ENCODE measurements around the gene CTPS2.
"Not testable (repeated sequence)": the region's sequence is repeated elsewhere in the genome, so short reads cannot be mapped to it uniquely, and the experiment has no call there.

Gene CTPS2

GRCh38 chrX:16654093-16654492, 58.4 kb downstream of the CTPS2 start:
- no peak for DNase-seq (ENCODE audit: low spot score)

DNA sequence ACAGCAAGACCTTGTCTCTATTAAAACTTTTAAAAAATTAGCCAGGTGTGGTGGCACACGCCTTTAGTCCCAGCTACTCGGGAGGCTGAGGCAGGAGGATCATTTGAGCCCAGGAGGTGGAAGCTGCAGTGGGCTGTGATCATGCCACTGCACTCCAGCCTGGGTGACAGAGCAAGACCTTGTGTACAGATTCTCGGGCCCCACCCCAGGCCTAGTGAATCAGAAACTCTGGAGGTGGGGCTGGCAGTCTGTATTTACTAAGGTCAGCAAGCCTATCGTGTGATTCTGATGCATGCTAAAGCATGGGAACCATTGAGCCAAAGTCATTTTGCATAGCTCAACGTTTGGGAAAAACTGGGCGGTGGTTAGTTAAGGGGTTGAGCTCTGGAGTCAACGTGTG, 59.0 kb downstream of the CTPS2 start:
- DNase-seq (ENCODE audit: low spot score): no peak

DNA sequence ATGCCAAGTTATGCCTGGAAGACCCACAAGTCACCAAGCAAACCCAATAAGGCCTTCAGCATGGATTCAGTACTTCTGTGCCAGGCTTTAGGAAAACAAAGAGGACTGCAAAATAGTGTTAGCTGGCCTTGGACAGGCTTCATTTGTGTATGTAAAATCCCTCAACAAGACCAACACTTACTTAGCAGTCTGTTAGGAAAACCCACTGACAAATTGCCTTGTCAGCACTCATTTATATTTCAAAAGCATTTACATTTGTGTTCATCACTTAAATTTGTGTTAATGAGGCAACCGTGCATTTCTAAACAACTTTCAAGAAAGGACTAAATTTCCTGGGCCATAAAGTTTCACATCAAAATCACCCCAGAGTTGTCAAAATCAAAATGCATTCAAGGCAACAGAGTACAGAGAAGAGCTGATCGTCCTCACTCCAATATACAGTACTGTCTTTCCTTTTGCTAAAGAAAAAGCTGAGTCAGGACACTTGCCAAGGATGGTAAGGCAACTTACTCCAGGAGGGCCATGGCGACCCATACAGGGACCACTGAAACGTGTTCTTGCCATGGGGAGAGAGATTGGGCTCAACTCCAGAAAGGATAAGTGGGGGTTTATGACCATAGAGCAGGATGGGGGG, 61.0 kb downstream of the CTPS2 start:
- no peak for DNase-seq (ENCODE audit: low spot score)

DNA sequence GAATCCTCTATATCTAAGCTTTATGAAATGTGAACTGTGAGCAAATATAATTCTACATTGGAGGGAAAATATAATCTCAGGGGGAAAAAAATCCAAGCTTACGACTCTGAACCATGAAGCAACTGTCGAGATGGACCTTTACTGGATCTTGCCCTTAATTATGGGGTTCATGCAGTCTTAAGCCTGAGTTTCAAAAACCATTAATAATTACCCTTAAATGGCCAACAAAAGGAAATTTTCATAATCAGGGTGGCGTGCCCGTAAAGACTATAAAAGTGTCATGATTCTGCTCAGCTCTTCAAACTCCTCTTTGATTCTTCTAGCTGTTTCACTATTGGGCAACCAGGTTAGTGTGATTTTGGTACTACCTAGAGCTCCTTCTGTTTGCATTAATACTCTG, 62.6 kb downstream of the CTPS2 start, which contains the start of gene S100G:
S100G (plus strand) TSS at position 301 of the 400 bp plus-strand sequence. CDS start 849 bp downstream, outside the sequence.
- DNase-seq (ENCODE audit: low spot score): no peak

DNA sequence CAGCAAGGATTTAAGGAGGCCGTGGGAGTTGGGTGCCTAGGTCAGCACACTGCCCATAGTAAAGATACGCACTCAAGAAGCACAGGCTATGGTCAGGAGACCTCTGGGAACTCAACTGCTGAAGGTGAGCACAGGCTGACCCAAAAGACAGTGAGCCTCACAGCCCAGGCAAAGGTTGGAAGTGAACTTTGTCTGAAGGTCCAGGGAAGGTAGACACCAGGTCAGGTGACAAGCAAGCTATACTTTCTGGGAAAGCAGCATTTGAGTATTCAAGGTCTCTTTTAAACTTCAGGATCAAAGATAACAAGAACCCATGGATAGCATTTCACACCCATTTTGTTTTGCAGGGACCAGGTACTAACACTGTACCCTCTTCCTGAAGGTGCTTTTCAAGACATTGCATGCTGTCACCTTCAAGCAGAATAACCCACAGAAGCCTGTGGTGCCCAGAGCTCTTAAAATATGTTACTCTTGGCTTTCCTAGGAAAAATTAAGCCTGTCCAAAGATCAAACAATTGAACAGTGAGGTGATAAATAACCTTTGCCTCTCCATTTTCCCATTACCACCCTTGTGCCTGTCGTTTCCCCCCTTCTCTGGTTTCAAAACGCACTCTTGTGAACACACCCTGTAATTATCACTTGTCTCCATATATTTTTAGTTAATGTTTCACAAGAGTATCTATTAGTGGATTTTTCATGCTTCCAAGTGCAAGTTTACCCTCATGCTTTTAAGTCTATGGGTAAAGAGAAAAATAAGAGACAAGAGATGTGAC, 65.9 kb downstream of the CTPS2 start:
- DNase-seq (ENCODE audit: low spot score): no peak

DNA sequence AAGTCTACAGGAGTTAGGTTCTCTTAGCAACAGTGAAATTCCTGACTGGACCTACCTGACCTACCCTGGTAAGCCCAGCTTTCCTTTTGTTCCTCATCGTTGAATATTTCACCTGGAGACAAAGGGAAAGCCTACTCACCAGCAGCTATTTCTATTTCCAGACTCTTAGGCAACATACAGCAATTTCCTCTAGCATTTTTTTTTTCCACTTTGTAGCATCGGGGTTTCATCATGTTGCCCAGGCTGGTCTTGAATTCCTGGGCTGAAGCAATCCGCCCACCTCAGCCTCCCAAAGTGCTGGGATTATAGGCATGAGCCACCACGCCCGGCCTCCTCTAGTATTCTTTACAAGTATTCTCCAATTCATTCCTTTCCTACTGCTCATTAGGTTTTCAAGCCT, 69.3 kb downstream of the CTPS2 start:
- no peak for DNase-seq (ENCODE audit: low spot score)

DNA sequence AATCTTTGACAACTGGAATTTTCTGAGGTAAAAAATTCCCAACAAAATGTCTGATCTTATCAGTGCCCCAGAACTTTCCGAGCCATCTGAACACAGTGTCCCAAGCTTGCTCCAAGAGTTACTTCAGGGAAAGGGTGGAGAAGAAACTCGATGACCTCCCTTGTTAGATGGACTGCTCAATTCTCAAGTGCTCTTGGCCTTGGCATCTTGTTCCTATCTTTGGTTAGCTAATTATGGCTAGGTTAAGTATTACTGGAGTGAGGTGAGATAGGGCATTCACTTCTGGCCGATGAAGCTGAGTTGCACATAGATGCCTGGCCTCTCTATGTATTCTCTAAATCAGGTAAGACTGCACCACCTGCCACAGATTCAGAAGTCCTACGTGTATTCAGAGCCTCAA, 71.6 kb downstream of the CTPS2 start:
- DNase-seq (ENCODE audit: low spot score): no peak

DNA sequence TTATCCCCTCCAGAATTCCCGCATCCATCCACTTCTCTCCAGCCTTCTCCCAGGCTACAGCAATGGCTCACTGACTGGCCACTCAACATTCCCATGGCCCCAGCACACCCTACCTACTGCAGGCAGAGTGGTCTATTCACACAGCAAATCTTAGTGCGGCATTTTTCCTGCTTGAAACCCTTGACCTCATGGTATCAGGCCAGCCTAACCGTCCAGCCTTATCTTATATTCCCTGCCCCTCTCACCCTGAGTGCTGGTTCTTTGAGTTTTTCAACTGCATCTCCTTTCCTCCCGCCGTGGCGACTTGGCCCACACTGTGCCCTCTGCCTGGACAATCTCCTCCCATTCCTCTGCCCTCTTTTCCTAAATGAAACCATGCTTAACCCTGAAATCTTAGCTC, 72.5 kb downstream of the CTPS2 start:
- no peak for DNase-seq (ENCODE audit: low spot score)

- no peak for DNase-seq (ENCODE audit: low spot score)
Measured at GRCh38 chrX:16638533-16638932, 73.9 kb downstream of the CTPS2 start.

DNA sequence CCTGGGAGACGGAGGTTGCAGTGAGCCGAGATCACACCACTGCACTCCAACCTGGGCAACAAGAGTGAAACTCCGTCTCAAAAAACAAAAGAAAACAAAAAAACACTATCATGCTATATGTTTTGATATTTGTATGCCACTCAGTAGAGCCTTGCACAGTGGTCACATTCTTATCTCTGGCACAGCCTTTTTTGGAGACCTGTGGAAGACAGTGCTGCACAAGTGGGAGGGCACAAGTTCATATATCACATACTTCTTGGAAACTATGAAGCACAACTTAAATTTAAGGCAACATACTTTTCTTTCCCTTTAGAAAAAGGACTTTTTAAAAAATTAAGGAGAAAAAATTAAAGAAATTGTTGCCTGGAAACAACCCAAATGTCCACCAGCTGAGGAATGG, 76.9 kb downstream of the CTPS2 start:
- no peak for DNase-seq (ENCODE audit: low spot score)

GRCh38 chrX:16635040-16635439, 77.4 kb downstream of the CTPS2 start:
- no peak for DNase-seq (ENCODE audit: low spot score)

- DNase-seq (ENCODE audit: low spot score): peak; percentile 24
Measured at GRCh38 chrX:16633754-16634153, 78.7 kb downstream of the CTPS2 start.

- no peak for DNase-seq (ENCODE audit: low spot score)
Measured at GRCh38 chrX:16629909-16630308, 82.6 kb downstream of the CTPS2 start.

DNA sequence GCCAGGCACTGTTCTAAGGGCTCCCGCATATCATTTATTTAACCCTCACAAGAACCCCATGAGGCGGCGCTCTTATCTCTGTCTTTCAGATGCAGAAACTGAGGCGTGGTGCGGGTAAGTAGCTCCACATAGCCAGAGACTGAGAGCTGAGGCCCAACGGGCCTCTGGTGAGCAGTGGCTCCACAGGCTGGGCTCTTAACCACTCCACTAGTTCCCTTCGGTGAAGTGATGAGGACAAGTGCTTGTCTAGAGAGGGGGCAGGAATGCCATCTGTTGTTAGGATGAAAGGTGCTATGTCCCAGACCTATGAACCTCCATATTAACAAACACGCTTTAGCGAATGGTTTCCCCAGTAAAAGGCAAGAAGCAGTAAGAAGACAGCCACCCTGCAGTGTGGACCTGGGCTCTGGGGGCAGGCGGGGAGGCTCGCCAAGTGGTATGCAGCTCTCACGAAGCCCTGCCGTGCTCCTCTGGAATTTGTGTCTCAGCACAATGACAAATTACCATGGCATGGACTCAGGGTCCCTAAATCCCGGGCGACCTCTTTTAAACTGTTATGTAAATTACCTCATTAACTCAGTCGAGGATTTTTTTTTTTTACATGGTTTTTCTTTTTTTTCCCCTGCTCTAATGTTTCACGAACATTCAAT, 83.4 kb downstream of the CTPS2 start:
- DNase-seq (ENCODE audit: low spot score): no peak

DNA sequence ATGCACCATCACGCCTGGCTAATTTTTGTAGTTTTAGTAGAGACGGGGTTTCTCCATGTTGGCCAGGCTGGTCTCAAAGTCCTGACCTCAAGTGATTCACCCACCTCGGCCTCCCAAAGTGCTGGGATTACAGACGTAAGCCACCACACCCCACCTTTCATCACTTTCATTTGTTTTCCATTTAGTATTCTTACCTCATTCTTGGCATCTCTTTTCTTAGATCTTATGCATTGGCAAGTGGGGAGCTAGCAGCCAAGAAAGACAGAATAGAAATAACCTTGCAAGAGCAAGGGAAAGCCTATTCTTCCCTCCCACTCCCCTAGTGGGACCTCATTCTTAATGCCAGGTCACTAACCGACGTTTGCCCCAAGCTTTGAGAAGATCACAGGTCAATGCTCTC, 84.0 kb downstream of the CTPS2 start:
- not testable (repeated sequence) for DNase-seq (ENCODE audit: low spot score)

GRCh38 chrX:16619024-16619423, 93.4 kb downstream of the CTPS2 start:
- no peak for DNase-seq (ENCODE audit: low spot score)

DNA sequence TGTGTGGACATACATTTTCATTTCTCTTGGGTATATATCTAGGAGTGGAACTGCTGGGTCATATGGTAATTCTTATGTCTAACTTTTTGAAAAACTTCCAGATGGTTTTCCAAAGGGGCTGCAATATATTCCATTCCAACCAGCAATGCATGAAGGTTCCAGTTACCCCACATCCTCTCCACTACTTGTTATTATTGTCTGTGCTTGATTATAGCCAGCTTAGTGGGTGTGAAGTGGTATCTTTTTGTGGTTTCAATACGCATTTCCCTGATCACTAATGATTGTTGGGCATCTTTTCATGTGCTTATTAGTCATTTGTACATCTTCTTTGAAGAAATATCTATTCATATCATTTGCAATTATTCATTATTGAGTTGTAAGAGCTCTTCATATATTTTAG, 94.0 kb downstream of the CTPS2 start:
- no peak for DNase-seq (ENCODE audit: low spot score)

DNA sequence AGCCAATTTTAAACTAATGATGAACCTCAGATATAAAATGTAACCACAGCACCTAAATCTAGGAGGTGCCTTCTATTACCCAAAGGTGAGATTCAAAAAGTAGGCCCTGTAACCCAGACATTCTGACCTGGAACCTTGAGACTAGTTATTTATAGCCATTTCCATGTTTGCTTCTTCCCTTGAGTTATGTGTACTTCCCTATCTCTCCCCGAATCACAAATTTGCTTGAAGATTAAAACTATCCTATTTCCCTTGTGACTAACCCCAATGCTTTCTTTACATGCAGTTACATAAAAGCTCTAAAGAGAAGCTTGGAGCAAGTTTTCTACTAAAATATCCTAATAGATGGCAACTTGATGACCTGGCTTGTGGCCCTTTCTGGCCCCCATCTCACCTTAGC, 95.1 kb downstream of the CTPS2 start:
- DNase-seq (ENCODE audit: low spot score): no peak

GRCh38 chrX:16612257-16612897, 100.1 kb downstream of the CTPS2 start:
- DNase-seq (ENCODE audit: low spot score): no peak

DNA sequence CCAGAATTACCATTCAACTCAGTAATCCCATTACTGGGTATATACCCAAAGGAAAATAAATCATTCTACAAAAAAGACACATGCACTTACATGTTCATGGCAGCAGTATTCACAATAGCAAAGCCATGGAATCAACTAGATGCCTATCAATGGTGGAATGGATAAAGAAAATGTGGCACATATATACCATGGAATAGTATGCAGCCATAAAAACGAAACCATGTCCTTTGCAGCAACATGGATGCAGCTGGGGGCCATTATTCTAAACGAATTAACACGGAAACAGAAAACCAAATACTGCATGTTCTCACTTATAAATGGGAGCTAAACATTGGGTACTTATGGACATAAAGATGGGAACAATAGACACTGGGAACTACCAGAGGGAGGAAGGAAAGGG, 101.8 kb downstream of the CTPS2 start:
- not testable (repeated sequence) for DNase-seq (ENCODE audit: low spot score)

- peak; percentile 20 for DNase-seq (ENCODE audit: low spot score)
Measured at GRCh38 chrX:16610121-16610621, 102.3 kb downstream of the CTPS2 start.

DNA sequence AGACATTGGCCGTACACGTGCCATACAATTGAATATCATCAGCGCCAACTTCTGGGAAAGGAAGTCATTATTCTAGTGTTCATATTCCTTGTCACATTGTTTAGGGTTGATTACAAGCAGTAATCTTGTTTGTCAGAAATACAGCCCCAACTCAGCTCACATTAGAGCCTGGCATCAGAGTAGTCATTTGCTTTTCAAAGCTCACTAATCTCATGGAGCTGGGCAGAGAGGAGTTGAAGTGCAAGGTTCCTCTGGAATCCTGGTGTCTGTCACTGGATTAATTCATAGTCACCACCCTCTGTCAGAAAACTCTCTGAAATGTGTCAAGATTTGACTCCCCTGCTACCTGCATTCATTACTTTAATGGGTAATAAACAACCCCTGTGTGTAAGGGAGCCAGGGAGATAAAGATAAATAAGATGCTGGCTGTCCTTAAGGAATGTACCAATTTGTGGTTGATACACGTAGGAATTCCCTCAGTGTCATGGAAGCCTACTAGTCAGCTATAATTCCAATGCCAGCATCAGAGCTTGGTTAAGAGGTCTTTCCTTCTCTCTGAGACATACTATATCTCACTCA, 106.2 kb downstream of the CTPS2 start:
- no peak for DNase-seq (ENCODE audit: low spot score)
